AG09319 (cell line): ENCODE measurements around the gene MPST.

Experiments
- DNase-seq: peaks from one replicate; pipeline ENCODE4 v3.0.0-alpha.2; 2010; ENCODE audit warnings: low read depth; ENCODE audit errors: extremely low read depth
- TF ChIP-seq, protein P1 (sequence below): IDR thresholded peaks from 2 replicates; pipeline ENCODE4 v1.5.1; 2011; ENCODE audit warnings: low read depth, mild to moderate bottlenecking, inconsistent platforms, low read length, moderate library complexity

Gene MPST

DNA sequence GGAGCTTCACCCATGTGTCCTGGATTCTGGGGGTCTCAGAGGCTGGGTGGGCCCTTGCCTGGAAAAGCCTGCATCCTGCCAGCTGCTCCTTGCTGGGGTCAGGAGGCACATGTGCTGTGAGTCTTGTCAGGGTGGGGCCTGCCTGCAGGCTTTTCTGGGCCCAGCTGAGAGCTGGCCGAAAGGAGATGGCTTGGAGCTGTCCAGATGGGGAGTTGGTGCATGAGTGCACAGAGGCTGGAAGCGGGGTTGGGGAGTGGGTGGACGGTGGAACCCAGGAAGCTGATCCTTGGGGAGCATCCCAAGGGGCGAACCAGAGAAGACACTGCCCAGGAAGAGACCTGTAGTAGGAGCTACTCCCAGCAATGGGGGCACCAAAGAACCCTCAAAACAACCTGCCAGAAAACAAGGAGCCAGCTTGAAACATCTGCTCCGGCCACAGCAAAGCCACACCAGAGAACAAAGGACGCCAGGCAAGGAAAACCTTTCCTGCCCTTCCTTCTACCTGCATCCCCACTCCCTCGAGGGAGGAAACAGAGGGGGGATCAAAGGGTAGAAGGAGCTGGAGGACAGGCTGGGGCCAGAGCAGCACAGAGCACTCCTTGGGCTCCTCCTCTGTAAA lies 23.8 kb downstream of the MPST start:
- TF ChIP-seq, protein P1, sequence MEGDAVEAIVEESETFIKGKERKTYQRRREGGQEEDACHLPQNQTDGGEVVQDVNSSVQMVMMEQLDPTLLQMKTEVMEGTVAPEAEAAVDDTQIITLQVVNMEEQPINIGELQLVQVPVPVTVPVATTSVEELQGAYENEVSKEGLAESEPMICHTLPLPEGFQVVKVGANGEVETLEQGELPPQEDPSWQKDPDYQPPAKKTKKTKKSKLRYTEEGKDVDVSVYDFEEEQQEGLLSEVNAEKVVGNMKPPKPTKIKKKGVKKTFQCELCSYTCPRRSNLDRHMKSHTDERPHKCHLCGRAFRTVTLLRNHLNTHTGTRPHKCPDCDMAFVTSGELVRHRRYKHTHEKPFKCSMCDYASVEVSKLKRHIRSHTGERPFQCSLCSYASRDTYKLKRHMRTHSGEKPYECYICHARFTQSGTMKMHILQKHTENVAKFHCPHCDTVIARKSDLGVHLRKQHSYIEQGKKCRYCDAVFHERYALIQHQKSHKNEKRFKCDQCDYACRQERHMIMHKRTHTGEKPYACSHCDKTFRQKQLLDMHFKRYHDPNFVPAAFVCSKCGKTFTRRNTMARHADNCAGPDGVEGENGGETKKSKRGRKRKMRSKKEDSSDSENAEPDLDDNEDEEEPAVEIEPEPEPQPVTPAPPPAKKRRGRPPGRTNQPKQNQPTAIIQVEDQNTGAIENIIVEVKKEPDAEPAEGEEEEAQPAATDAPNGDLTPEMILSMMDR: no peak
- no peak for DNase-seq

DNA sequence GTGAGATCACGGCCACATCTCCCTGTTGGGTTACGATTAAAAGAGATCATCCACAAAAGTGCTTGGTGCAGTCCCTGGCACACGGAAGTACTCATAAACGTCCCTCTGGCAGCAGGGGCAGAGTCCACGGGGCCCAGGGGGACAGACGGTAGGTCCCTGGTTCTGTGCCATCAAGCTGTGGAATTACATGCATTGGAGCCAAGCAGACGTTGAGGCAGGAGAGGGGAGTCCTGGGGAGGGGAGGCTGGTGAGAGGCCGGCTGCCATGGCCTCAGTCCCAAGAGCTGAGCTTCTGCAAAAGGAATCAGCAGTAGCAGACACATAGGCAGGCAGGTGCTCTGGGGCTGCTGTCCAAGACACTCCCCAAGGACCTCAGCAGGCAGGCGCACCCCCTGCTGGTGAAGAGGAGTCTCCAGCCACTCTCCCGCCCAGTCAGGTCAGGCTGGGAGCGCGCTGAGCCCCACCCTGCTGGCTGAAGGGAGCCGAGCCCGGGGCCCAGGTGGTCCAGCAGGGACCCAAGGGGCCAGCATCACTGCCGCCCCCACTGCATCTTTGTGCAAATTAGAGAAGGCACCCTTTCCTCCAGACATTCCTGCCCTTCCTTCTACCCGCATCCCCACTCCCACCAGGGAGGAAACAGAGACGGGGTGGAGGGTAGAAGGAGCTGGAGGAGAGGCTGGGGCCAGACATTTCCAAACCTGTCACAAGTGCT lies 24.4 kb downstream of the MPST start:
- TF ChIP-seq, protein P1: peak; percentile 24
- no peak for DNase-seq

DNA sequence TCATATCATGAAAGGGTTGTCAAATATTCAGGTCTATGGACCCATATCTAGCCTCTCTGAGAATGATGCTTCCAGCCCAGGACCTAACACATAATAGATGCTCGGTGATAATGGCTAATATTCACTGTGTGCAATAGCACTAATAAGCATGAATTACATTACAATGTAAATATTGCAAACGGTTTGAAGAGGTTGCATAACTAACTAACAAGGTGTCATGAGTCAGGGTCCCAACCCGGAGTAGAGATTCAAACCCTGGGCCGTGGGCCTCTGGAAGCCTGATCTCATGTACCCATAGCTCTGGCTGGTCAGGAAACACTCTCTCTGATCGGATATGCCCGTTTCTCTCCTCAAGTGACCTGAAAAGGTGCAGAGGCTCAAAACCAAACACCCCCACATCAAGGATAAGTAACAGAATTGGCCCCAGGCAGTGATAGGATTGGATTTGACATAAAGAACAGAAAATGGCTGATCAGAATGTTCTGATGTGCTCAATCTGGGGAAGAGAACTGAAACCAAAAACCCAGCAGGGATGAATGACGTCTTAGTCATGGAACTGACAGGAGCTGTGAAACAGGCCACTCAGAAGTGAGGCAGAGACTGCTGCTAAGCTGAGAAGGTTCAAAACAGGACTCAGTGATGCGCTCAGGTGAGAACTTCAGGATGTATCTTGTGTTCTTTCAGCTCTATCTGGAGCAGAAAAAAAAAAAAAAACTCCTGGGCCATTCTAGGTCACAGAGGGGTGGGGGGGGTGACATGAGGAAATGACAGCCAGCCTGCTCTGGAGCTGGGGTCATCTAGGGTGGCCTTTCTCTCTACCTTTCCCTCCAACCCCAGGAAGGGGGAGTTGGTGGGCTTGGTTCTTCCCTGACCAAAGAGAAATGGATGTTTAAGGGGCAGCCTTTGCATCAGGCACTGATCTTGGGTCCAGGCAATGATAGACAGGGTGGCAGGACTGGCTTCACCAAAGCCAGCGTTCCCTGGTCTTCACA lies 25.4 kb downstream of the MPST start:
- DNase-seq: no peak

DNA sequence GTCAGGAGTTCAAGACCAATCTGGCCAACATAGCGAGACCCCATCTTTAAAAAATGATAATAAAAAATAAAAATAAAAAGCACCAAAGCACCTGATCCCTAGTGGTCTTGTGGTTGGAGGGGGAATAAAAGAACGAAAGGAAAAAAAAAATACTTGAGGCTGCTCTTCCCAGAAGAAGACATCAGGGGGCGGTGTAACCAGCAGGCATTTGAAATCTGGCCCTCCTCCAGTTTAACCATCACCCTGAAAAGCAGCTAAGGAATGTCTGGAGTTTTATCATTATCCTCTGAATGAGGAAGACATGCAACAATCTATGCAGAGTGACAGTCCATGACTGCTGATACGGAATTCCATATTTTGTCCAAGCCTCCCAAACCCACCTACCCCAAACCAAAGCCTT lies 26.4 kb downstream of the MPST start:
- TF ChIP-seq, protein P1: peak; percentile 47
- no peak for DNase-seq

More for the DNA sequence above, 25.4 kb downstream of the MPST start:
- TF ChIP-seq, protein P1: no peak

DNA sequence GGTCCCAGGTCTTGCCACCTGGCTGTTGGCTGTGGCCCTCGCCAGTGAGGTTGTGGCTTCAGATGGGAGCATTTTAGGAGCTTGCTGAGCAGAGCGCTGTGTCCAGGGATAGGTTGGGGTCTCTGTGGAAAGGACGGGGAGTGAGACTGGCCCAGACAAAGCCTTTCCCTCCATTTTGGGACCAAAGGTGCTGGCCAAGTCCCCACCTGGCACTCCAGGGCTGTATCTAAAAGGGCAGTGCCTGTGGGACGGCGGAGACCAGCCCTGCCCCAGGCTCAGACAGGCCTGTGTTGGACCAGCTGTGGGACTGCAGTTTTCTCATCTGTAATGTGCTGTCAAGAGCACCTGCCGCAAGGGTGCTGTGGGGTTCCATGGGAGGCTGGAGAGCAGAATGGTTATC lies 27.0 kb downstream of the MPST start:
- TF ChIP-seq, protein P1: no peak
- no peak for DNase-seq

DNA sequence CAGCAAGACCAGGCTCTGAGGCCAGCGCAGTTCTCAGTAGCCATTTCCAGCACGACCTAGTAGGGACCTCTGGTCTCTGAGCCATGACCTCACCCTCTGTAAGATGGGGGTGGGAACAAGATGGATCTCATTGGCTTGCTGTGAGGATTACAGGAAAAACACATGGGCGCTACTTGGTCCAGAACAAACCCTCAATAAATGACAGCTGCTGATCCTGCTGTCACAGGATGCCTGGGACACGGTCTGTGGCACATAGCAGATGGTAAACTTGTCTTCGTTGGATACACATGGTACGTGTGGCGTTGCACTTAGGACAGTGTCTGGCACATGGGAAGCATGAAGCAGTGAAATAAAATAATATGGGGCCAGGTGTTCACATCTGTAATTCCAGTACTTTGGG lies 27.5 kb downstream of the MPST start:
- DNase-seq: no peak
- TF ChIP-seq, protein P1: no peak
